Neural progenitor cell (in vitro differentiated cells): Measurements from ENCODE around the gene STAT3. TPM values are rescaled to one million over a fixed set of nuclear protein-coding genes. Genes with fewer than 3 reads are reported as not detected.
"Not testable (repeated sequence)": the region's sequence is repeated elsewhere in the genome, so short reads cannot be mapped to it uniquely, and the experiment has no call there.

Experiments used
- DNase-seq: peaks from one replicate; pipeline ENCODE4 v3.0.0-alpha.2; 2016; ENCODE audit warnings: low spot score
- H2AFZ ChIP-seq: fragments of 200-600 bp; sonication (generic); replicated peaks from 2 replicates; pipeline ENCODE4 v1.6.1; 2016; ENCODE audit warnings: antibody characterized with exemption
- H3F3A ChIP-seq: fragments of 200-600 bp; sonication (generic); 2 replicates; pipeline ENCODE4 v1.6.1; 2016; ENCODE audit warnings: antibody characterized with exemption, low read depth
- H3K27ac ChIP-seq: fragments of 200-600 bp; sonication (generic); 2 replicates; pipeline ENCODE4 v1.5.1; 2016; ENCODE audit warnings: mild to moderate bottlenecking
- H3K27me3 ChIP-seq: fragments of 200-600 bp; sonication (generic); 2 replicates; pipeline ENCODE4 v1.6.1; 2016; ENCODE audit warnings: mild to moderate bottlenecking, moderate library complexity
- H3K36me3 ChIP-seq: fragments of 200-600 bp; sonication (generic); 2 replicates; pipeline ENCODE4 v1.5.1; 2016
- H3K4me1 ChIP-seq: fragments of 200-600 bp; sonication (generic); 2 replicates; pipeline ENCODE4 v1.6.1; 2016; ENCODE audit warnings: mixed run types
- H3K4me2 ChIP-seq: fragments of 200-600 bp; sonication (generic); 2 replicates; pipeline ENCODE4 v1.6.1; 2016
- H3K4me3 ChIP-seq: fragments of 200-600 bp; sonication (generic); 2 replicates; pipeline ENCODE4 v1.5.1; 2016
- H3K79me2 ChIP-seq: fragments of 200-600 bp; sonication (generic); 2 replicates; pipeline ENCODE4 v1.6.1; 2016; ENCODE audit warnings: low read depth
- H3K9ac ChIP-seq: fragments of 200-600 bp; sonication (generic); 2 replicates; pipeline ENCODE4 v1.6.1; 2016
- H3K9me3 ChIP-seq: fragments of 200-600 bp; sonication (generic); 2 replicates; pipeline ENCODE4 v1.5.1; 2016; ENCODE audit warnings: low read depth
- H4K20me1 ChIP-seq: fragments of 200-600 bp; sonication (generic); 2 replicates; pipeline ENCODE4 v1.6.1; 2016; ENCODE audit warnings: low read depth
- H3K27ac Mint-ChIP-seq: 3 replicates; pipeline ENCODE4 v1.8.0; 2021; ENCODE audit warnings: mixed read lengths
- H3K27me3 Mint-ChIP-seq: 2 replicates; pipeline ENCODE4 v1.8.0; 2022; ENCODE audit warnings: low read depth, mild to moderate bottlenecking, inconsistent platforms, moderate library complexity, mixed read lengths; ENCODE audit not compliant: insufficient read depth
- H3K36me3 Mint-ChIP-seq: 3 replicates; pipeline ENCODE4 v1.8.0; 2021; ENCODE audit warnings: mixed read lengths
- H3K4me1 Mint-ChIP-seq: 3 replicates; pipeline ENCODE4 v1.8.0; 2021; ENCODE audit warnings: mixed read lengths
- H3K4me3 Mint-ChIP-seq: 3 replicates; pipeline ENCODE4 v1.8.0; 2021; ENCODE audit warnings: mild to moderate bottlenecking, moderate library complexity, mixed read lengths
- H3K9me3 Mint-ChIP-seq: 3 replicates; pipeline ENCODE4 v1.8.0; 2020; ENCODE audit warnings: mixed read lengths
- EZH2 ChIP-seq: fragments of 200-600 bp; sonication (generic); IDR thresholded peaks from 2 replicates; pipeline ENCODE4 v1.6.1; 2017; ENCODE audit warnings: antibody characterized with exemption, mild to moderate bottlenecking, moderate library complexity
- EZH2phosphoT487 ChIP-seq: fragments of 200-600 bp; sonication (generic); IDR thresholded peaks from 2 replicates; pipeline ENCODE4 v1.6.1; 2017; ENCODE audit warnings: antibody characterized with exemption
- total RNA-seq: library from RNA; depleted of rRNA; stranded (reverse); fragments of >200 nt; gene quantifications from 2 replicates; pipeline ENCODE4 v1.2.3, GENCODE V29; 2015; ENCODE audit warnings: low replicate concordance
- TF ChIP-seq, protein P1 (sequence below): fragments of 200-600 bp; sonication (generic); IDR thresholded peaks from 2 replicates; pipeline ENCODE4 v1.5.1; 2017; ENCODE audit warnings: antibody characterized with exemption, mild to moderate bottlenecking

The STAT3 gene
- total RNA-seq, 1 donor from 2014 or later = 54.9 TPM

DNA sequence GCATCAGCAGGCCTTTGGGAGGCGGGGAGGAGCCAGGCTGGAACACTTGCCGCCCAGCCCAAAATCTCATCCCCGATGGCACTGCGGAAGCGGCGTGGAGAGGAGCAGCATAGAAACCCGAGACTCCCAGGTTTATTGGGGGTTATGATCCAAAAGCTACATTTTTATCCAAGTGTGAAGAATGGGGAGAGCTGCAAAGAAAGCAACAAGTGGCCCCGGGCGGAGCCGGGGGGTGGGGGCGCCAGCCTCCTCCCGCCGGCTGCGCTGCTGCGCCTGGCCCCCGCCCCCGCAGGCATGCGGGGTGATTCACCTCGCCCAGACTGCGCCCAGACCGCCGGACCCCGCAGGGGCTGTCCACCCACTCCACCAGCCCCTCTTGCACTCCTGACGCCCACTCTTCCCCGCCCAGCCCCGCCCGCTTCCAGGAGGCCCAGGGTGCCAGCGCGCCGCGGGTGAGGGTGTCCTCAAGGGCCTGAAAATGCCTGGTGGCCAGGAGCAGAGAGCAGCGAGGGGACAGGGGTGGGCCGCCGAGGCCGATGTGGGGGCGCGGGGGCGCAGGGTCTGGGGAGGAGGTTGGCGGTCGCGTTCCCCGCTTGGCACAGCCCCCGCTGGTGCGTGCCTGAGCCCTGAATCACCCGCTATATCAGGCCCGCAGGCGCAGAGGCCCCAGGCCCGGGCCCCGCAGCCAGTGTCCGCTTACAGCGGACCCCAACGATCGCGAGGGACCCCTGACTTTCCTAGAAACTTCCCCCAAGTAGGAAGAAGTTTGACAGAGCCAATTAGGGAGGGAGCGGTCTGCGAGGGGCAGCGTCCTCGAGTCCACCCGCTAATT is 33.5 kb upstream of the STAT3 start:
- peaks cover 6% of the 10 kb centered on the region for H4K20me1 ChIP-seq
- H3K4me3 Mint-ChIP-seq = peak overlapping the region; percentile 86
- peak overlapping the region; percentile 65 for H3K4me3 ChIP-seq
- TF ChIP-seq, protein P1, sequence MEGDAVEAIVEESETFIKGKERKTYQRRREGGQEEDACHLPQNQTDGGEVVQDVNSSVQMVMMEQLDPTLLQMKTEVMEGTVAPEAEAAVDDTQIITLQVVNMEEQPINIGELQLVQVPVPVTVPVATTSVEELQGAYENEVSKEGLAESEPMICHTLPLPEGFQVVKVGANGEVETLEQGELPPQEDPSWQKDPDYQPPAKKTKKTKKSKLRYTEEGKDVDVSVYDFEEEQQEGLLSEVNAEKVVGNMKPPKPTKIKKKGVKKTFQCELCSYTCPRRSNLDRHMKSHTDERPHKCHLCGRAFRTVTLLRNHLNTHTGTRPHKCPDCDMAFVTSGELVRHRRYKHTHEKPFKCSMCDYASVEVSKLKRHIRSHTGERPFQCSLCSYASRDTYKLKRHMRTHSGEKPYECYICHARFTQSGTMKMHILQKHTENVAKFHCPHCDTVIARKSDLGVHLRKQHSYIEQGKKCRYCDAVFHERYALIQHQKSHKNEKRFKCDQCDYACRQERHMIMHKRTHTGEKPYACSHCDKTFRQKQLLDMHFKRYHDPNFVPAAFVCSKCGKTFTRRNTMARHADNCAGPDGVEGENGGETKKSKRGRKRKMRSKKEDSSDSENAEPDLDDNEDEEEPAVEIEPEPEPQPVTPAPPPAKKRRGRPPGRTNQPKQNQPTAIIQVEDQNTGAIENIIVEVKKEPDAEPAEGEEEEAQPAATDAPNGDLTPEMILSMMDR = no peak
- TF ChIP-seq EZH2phosphoT487 = peak; percentile 44
- peak; percentile 63 for TF ChIP-seq EZH2
- peak overlapping the region; percentile 54 for H3K27ac Mint-ChIP-seq
- H3K4me2 ChIP-seq = peak overlapping the region; percentile 97
- H3K36me3 Mint-ChIP-seq = no peaks in the 10 kb centered on the region
- no peaks in the 10 kb centered on the region for H3K79me2 ChIP-seq
- DNase-seq = peak; percentile 59
- H3K4me1 Mint-ChIP-seq = peaks cover 23% of the 10 kb centered on the region
- no peaks in the 10 kb centered on the region for H3K36me3 ChIP-seq
- H3K4me1 ChIP-seq = peaks cover 15% of the 10 kb centered on the region
- H3K27me3 ChIP-seq = peaks cover 42% of the 10 kb centered on the region
- no peaks in the 10 kb centered on the region for H3K9me3 ChIP-seq
- H3K27me3 Mint-ChIP-seq = peaks cover 41% of the 10 kb centered on the region
- peaks cover 40% of the 10 kb centered on the region for H3F3A ChIP-seq
- no peak overlapping the region for H3K9ac ChIP-seq
- no peak overlapping the region for H3K27ac ChIP-seq
- H2AFZ ChIP-seq = peak overlapping the region; percentile 35
- no peaks in the 10 kb centered on the region for H3K9me3 Mint-ChIP-seq

DNA sequence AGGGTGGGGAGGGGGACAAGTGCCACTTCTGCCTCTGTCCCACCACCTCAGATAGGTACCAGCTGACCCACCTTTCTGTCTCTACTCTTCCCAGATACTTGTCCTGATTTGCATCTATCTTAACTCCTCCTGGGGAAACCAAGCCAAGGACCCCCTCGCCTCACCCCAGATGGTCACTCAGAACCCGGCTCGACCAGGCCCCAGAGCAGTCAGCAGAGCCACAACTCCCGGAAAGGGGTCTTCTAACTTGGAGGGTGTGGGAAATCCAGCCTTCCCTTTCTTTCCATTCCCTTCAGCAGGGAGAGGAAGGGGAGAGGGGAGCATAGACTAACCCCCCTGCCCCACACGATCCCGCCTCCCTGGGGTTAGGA is 32.9 kb upstream of the STAT3 start:
- Histone ChIP-seq H4K20me1 (peaks cover 6% of the 10 kb centered on the region), H3K9me3 (no peaks in the 10 kb centered on the region), H3K36me3 (no peaks in the 10 kb centered on the region), H3K9ac (no peak overlapping the region), H3K4me1 (peaks cover 15% of the 10 kb centered on the region), H3K79me2 (no peaks in the 10 kb centered on the region), H3K27me3 (peaks cover 42% of the 10 kb centered on the region), H3F3A (peaks cover 40% of the 10 kb centered on the region), H3K4me2 (peak overlapping the region; percentile 97), H3K4me3 (peak overlapping the region; percentile 65), H3K27ac (no peak overlapping the region), H2AFZ (peak overlapping the region; percentile 35)
- TF ChIP-seq, protein P1 = no peak
- TF ChIP-seq EZH2phosphoT487 (no peak), EZH2 (no peak)
- Mint-ChIP-seq H3K27ac (peak overlapping the region; percentile 54), H3K36me3 (no peaks in the 10 kb centered on the region), H3K4me1 (peaks cover 23% of the 10 kb centered on the region), H3K9me3 (no peaks in the 10 kb centered on the region), H3K27me3 (peaks cover 38% of the 10 kb centered on the region), H3K4me3 (peak overlapping the region; percentile 85)
- no peak for DNase-seq

DNA sequence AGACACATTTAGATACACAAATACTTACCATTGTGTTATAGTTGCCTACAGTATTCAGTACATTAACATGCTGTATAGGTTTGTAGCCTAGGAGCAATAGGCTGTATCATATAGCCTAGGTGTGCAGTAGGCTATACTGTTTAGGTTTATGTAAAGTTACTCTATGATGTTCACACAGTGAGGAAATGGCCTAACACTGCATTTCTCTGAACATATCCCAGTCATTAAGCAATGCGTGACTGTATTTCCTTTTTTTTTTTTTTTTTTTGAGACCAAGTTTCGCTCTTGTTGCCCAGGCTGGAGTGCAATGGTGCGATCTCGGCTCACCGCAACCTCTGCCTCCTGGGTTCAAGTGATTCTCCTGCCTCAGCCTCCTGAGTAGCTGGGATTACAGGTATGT is 29.7 kb upstream of the STAT3 start:
- not testable (repeated sequence) for H3K27ac ChIP-seq, H3K4me3 Mint-ChIP-seq, H3K79me2 ChIP-seq, H3K36me3 Mint-ChIP-seq, H4K20me1 ChIP-seq, H3K27ac Mint-ChIP-seq, H3K4me2 ChIP-seq, H3K9ac ChIP-seq, H2AFZ ChIP-seq, DNase-seq, H3K4me3 ChIP-seq, H3K36me3 ChIP-seq, H3K9me3 Mint-ChIP-seq, H3K9me3 ChIP-seq
- peaks cover 27% of the 10 kb centered on the region for H3K27me3 Mint-ChIP-seq
- H3K4me1 Mint-ChIP-seq = peaks cover 20% of the 10 kb centered on the region
- peaks cover 21% of the 10 kb centered on the region for H3K4me1 ChIP-seq
- peaks cover 33% of the 10 kb centered on the region for H3F3A ChIP-seq
- peaks cover 30% of the 10 kb centered on the region for H3K27me3 ChIP-seq
